ENCODE results near the gene AGGF1. TPM values are rescaled to one million over a fixed set of nuclear protein-coding genes. Genes with fewer than 3 reads are reported as not detected.

Gene AGGF1
- total and polyA plus RNA-seq, 7 donors = 8.4 to 21.8 (median 16.3) TPM

- intact Hi-C loops (cut with DNase I) = no loop called here
Measured at GRCh38 chr5:77064040-77064439, 33.8 kb downstream of the AGGF1 start.

GRCh38 chr5:77065256-77065655 lies 35.1 kb downstream of the AGGF1 start:
- 79 to 95% methylated on average over 3 of the region's 3 CpGs for WGBS, 2 donors
- TF ChIP-seq EP300 (IDR thresholded peaks at IDR 0.05) (no peak), POLR2AphosphoS5 (IDR thresholded peaks at IDR 0.05) (no peak), CTCF (IDR thresholded peaks at IDR 0.05) (no peak), POLR2A (IDR thresholded peaks at IDR 0.05) (no peak)
- Histone ChIP-seq H3K27ac (peak overlapping the region in 1 of 4 donors; percentile 32), H3K4me3 (no peak overlapping the region), H3K4me1 (no peaks in the 10 kb centered on the region), H3K9me3 (no peaks in the 10 kb centered on the region), H3K27me3 (no peaks in the 10 kb centered on the region), H3K36me3 (peaks cover 0 to 68% (median 10%) of the 10 kb centered on the region in 4 donors)
- intact Hi-C loops (cut with DNase I) = no loop called here
- no peak for DNase-seq

More at GRCh38 chr5:77064040-77064439, 33.8 kb downstream of the AGGF1 start:
- Histone ChIP-seq H3K4me1 (no peaks in the 10 kb centered on the region), H3K36me3 (peaks cover 0 to 80% (median 14%) of the 10 kb centered on the region in 4 donors), H3K4me3 (no peak overlapping the region), H3K9me3 (no peaks in the 10 kb centered on the region), H3K27me3 (no peaks in the 10 kb centered on the region), H3K27ac (no peak overlapping the region)
- 68 to 89% methylated on average over 3 of the region's 3 CpGs for WGBS, 2 donors
- no peak for DNase-seq
- TF ChIP-seq EP300 (IDR thresholded peaks at IDR 0.05) = no peak
- TF ChIP-seq CTCF (IDR thresholded peaks at IDR 0.05) = no peak

GRCh38 chr5:77066184-77066583 lies 36.0 kb downstream of the AGGF1 start:
- peaks cover 0 to 59% (median 7%) of the 10 kb centered on the region in 4 donors for H3K36me3 ChIP-seq
- intact Hi-C loops (cut with DNase I) = no loop called here

GRCh38 chr5:77066823-77067442 lies 36.7 kb downstream of the AGGF1 start:
- Histone ChIP-seq H3K9me3 (no peaks in the 10 kb centered on the region), H3K4me3 (no peak overlapping the region), H3K4me1 (no peaks in the 10 kb centered on the region), H3K27ac (peak overlapping the region in 1 of 4 donors; percentile 32), H3K36me3 (peaks cover 0 to 51% (median 2%) of the 10 kb centered on the region in 4 donors), H3K27me3 (no peaks in the 10 kb centered on the region)
- WGBS, 2 donors = 36 to 58% methylated on average over 1 of the region's 1 CpG
- no peak for TF ChIP-seq CTCF (IDR thresholded peaks at IDR 0.05)
- DNase-seq = no peak
- intact Hi-C loops (cut with DNase I) = no loop called here

More at GRCh38 chr5:77066184-77066583, 36.0 kb downstream of the AGGF1 start:
- Histone ChIP-seq H3K9me3 (no peaks in the 10 kb centered on the region), H3K27me3 (no peaks in the 10 kb centered on the region), H3K27ac (peak overlapping the region in 1 of 4 donors; percentile 32), H3K4me3 (no peak overlapping the region), H3K4me1 (no peaks in the 10 kb centered on the region)
- DNase-seq = no peak
- WGBS, 2 donors = 92 to 96% methylated on average over 1 of the region's 1 CpG
- TF ChIP-seq EP300 (IDR thresholded peaks at IDR 0.05) (no peak), POLR2AphosphoS5 (IDR thresholded peaks at IDR 0.05) (no peak), CTCF (IDR thresholded peaks at IDR 0.05) (no peak), POLR2A (IDR thresholded peaks at IDR 0.05) (no peak)

- Histone ChIP-seq H3K27ac (no peak overlapping the region), H3K9me3 (no peaks in the 10 kb centered on the region), H3K27me3 (no peaks in the 10 kb centered on the region), H3K4me3 (no peak overlapping the region), H3K4me1 (peaks cover 0 to 11% (median 10%) of the 10 kb centered on the region in 4 donors), H3K36me3 (no peaks in the 10 kb centered on the region)
- no peak for TF ChIP-seq CTCF (IDR thresholded peaks at IDR 0.05)
- no peak for TF ChIP-seq POLR2AphosphoS5 (IDR thresholded peaks at IDR 0.05)
- no peak for TF ChIP-seq POLR2A (IDR thresholded peaks at IDR 0.05)
- TF ChIP-seq EP300 (IDR thresholded peaks at IDR 0.05) = no peak
- no peak for DNase-seq
- 82 to 90% methylated on average over 2 of the region's 2 CpGs for whole genome bisulfite sequencing, 2 donors
- intact Hi-C loops (cut with DNase I) = no loop called here
Measured at GRCh38 chr5:77073667-77074066, 43.5 kb downstream of the AGGF1 start.
